Measurements from ENCODE around the gene TES. TPM values are rescaled to one million over a fixed set of nuclear protein-coding genes. Genes with fewer than 3 reads are reported as not detected.

Gene TES
- polyA plus RNA-seq, 1 experiment = 93.2 TPM

GRCh38 chr7:116251675-116252074 lies 41.3 kb downstream of the TES start:
- ChIA-PET CTCF (interaction anchor here (0.7 to 3.3 kb wide), 8 partner anchors 11 to 464 kb away, joined by 3 to 18 read pairs (median 6); no protein-coding TSS in a partner anchor), POLR2A (no interaction called here)
- TF ChIP-seq, protein P1, sequence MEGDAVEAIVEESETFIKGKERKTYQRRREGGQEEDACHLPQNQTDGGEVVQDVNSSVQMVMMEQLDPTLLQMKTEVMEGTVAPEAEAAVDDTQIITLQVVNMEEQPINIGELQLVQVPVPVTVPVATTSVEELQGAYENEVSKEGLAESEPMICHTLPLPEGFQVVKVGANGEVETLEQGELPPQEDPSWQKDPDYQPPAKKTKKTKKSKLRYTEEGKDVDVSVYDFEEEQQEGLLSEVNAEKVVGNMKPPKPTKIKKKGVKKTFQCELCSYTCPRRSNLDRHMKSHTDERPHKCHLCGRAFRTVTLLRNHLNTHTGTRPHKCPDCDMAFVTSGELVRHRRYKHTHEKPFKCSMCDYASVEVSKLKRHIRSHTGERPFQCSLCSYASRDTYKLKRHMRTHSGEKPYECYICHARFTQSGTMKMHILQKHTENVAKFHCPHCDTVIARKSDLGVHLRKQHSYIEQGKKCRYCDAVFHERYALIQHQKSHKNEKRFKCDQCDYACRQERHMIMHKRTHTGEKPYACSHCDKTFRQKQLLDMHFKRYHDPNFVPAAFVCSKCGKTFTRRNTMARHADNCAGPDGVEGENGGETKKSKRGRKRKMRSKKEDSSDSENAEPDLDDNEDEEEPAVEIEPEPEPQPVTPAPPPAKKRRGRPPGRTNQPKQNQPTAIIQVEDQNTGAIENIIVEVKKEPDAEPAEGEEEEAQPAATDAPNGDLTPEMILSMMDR (IDR thresholded peaks at IDR 0.05; ENCODE audit: insufficient read depth, low read depth, low read length) = no peak

DNA sequence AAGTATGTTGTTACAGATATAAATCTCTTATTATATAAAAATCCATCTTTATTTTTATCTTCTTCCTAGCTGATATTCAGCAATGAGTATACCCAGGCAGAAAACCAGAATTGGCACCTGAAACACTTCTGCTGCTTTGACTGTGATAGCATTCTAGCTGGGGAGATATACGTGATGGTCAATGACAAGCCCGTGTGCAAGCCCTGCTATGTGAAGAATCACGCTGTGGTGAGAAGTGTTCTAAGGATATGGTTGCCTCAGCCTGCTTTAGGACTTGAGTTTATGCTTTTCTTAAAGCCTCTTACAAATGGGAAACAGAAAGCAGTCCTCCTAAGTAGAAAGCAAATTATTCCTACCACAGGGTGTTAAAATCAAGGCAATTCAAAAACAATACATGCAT lies 41.9 kb downstream of the TES start:
- DNase-seq (ENCODE audit: low read depth) = no peak
- ChIA-PET POLR2A (interaction anchor here (0.5 kb wide), 1 partner anchor 84 kb away, joined by 8 read pairs; no protein-coding TSS in a partner anchor), CTCF (interaction anchor here (0.7 to 3.3 kb wide), 7 partner anchors 11 to 464 kb away, joined by 3 to 18 read pairs (median 4); no protein-coding TSS in a partner anchor)
- TF ChIP-seq, protein P1 (IDR thresholded peaks at IDR 0.05; ENCODE audit: insufficient read depth, low read depth, low read length) = no peak
- H3K27me3 ChIP-seq (ENCODE audit: control insufficient read depth, insufficient read depth, low read length) = no peaks in the 10 kb centered on the region
- no peaks in the 10 kb centered on the region; the same call in 1 of the 2 replicates for H3K36me3 ChIP-seq (ENCODE audit: control insufficient read depth, insufficient read depth, low read length)
- H3K4me3 ChIP-seq (ENCODE audit: low read depth, low read length) = no peak overlapping the region

More at GRCh38 chr7:116251675-116252074, 41.3 kb downstream of the TES start:
- no peaks in the 10 kb centered on the region; the same call in 1 of the 2 replicates for H3K36me3 ChIP-seq (ENCODE audit: control insufficient read depth, insufficient read depth, low read length)
- no peak overlapping the region for H3K4me3 ChIP-seq (ENCODE audit: low read depth, low read length)
- H3K27me3 ChIP-seq (ENCODE audit: control insufficient read depth, insufficient read depth, low read length) = no peaks in the 10 kb centered on the region
- DNase-seq (ENCODE audit: low read depth) = no peak

DNA sequence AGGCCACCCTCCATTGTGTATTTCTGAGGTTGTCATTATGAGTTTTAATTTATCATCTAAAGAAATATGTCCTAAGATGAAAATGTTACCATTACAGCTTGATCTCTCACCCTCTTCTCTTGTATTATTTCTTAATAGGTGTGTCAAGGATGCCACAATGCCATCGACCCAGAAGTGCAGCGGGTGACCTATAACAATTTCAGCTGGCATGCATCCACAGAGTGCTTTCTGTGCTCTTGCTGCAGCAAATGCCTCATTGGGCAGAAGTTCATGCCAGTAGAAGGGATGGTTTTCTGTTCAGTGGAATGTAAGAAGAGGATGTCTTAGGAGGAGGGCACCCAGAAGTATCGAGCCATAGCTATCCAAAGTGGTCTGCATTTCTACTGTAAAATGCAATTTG lies 46.8 kb downstream of the TES start:
- no peak for DNase-seq (ENCODE audit: low read depth)
- ChIA-PET POLR2A (no interaction called here), CTCF (interaction anchor here (1.0 to 6.1 kb wide), 9 partner anchors 15 to 335 kb away, joined by 4 to 77 read pairs (median 15); partner anchors contain the start of gene CAV1)
- Histone ChIP-seq H3K36me3 (ENCODE audit: control insufficient read depth, insufficient read depth, low read length) (no peaks in the 10 kb centered on the region), H3K27me3 (ENCODE audit: control insufficient read depth, insufficient read depth, low read length) (no peaks in the 10 kb centered on the region), H3K4me3 (ENCODE audit: low read depth, low read length) (no peak overlapping the region)
- TF ChIP-seq, protein P1 (IDR thresholded peaks at IDR 0.05; ENCODE audit: insufficient read depth, low read depth, low read length) = no peak

- Histone ChIP-seq H3K36me3 (ENCODE audit: control insufficient read depth, insufficient read depth, low read length) (no peaks in the 10 kb centered on the region), H3K27me3 (ENCODE audit: control insufficient read depth, insufficient read depth, low read length) (no peaks in the 10 kb centered on the region), H3K4me3 (ENCODE audit: low read depth, low read length) (no peak overlapping the region)
- no peak for DNase-seq (ENCODE audit: low read depth)
- TF ChIP-seq, protein P1 (IDR thresholded peaks at IDR 0.05; ENCODE audit: insufficient read depth, low read depth, low read length) = peak; percentile 69
- ChIA-PET CTCF (interaction anchor here (0.6 to 6.1 kb wide), 26 partner anchors 9 to 546 kb away, joined by 3 to 77 read pairs (median 4); partner anchors contain the start of gene CAV1), POLR2A (no interaction called here)
Observed at GRCh38 chr7:116258734-116259133, 48.4 kb downstream of the TES start.

DNA sequence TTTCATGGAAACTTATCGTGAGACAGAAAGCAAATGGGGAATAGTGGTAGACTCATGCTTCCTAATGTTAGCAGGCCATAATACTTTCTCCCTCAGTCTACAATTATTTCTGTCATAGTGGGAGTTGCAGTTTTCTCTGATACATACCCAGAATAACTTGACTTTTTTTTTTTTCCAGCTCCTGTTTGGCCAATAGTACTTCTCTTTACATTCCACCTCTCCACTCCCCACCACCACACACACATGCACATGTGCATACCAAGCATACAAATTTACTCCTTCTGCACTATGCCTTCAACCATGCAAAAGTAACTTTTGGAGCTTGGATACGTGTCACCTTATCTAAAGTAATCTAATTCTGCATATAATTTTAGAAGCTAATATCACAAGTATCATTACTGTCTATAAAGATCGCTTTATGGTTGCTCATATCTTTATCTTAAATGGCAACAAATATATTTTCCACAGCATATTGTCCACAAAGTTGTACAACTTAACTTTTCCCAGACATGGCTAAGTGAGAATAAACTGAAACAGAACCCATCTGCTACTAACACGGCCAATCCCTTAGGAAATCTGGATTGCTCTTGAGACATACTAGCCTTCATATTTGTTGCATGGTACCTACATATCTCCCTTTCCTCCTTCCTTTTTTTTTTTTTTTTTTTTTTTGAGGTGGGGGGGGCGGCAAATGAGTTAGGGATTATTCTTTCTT lies 49.0 kb downstream of the TES start:
- no peaks in the 10 kb centered on the region for H3K36me3 ChIP-seq (ENCODE audit: control insufficient read depth, insufficient read depth, low read length)
- H3K4me3 ChIP-seq (ENCODE audit: low read depth, low read length) = no peak overlapping the region
- CTCF ChIA-PET = interaction anchor here (0.6 to 6.1 kb wide), 26 partner anchors 9 to 545 kb away, joined by 3 to 77 read pairs (median 4); partner anchors contain the start of gene CAV1
- TF ChIP-seq, protein P1 (IDR thresholded peaks at IDR 0.05; ENCODE audit: insufficient read depth, low read depth, low read length) = no peak
- POLR2A ChIA-PET = interaction anchor here (0.6 to 1.4 kb wide), 5 partner anchors 252 to 323 kb away, joined by 3 to 21 read pairs (median 11); no protein-coding TSS in a partner anchor
- H3K27me3 ChIP-seq (ENCODE audit: control insufficient read depth, insufficient read depth, low read length) = no peaks in the 10 kb centered on the region
- DNase-seq (ENCODE audit: low read depth) = no peak
